GM18498 (cell line): ENCODE results near the gene KLHL40.

ENCODE experiments used
- ATAC-seq: cut with Tn5 transposase; IDR thresholded peaks from one replicate; pipeline ENCODE4 v1.9.1; 2021; ENCODE audit warnings: mild to moderate bottlenecking, moderate library complexity; ENCODE audit not compliant: unreplicated experiment

Gene KLHL40

GRCh38 chr3:42688487-42689420 is 3.4 kb downstream of the KLHL40 start:
- no peak for ATAC-seq

- ATAC-seq, result no peak
These were observed 4.2 kb downstream of the KLHL40 start for GRCh38 chr3:42689421-42690014.

GRCh38 chr3:42690191-42690590 is 4.9 kb downstream of the KLHL40 start:
- no peak for ATAC-seq

- ATAC-seq, result no peak
These were observed 5.7 kb downstream of the KLHL40 start for GRCh38 chr3:42690766-42691680.

- ATAC-seq, result no peak
These were observed 6.7 kb downstream of the KLHL40 start for GRCh38 chr3:42691816-42692666.

- no peak for ATAC-seq
These were observed 7.6 kb downstream of the KLHL40 start for GRCh38 chr3:42692667-42693529.

- ATAC-seq, result no peak
These were observed 8.2 kb downstream of the KLHL40 start for GRCh38 chr3:42693530-42693930.

GRCh38 chr3:42694366-42694765 is 9.0 kb downstream of the KLHL40 start:
- ATAC-seq, result no peak

GRCh38 chr3:42696356-42697288 is 11.3 kb downstream of the KLHL40 start:
- ATAC-seq, result no peak

GRCh38 chr3:42697289-42698051 is 12.1 kb downstream of the KLHL40 start:
- ATAC-seq, result no peak

- no peak for ATAC-seq
These were observed 13.0 kb downstream of the KLHL40 start for GRCh38 chr3:42698216-42698910.

- ATAC-seq, result no peak
These were observed 13.5 kb downstream of the KLHL40 start for GRCh38 chr3:42698911-42699230.

GRCh38 chr3:42699511-42699971 is 14.2 kb downstream of the KLHL40 start:
- no peak for ATAC-seq

GRCh38 chr3:42700366-42701288 is 15.3 kb downstream of the KLHL40 start:
- ATAC-seq, result no peak

GRCh38 chr3:42701371-42702065 is 16.2 kb downstream of the KLHL40 start:
- no peak for ATAC-seq
